PC-9 (cell line): ENCODE data around the gene MEX3C. TPM values are rescaled to one million over a fixed set of nuclear protein-coding genes. Genes with fewer than 3 reads are reported as not detected.

Source experiments
- BruUV-seq: library from RNA; stranded (reverse); fragments of 400-500 nt; replicated peaks from 2 replicates; lab custom pipeline; 2021; lab: Mats Ljungman, UMichigan
- CTCF ChIA-PET: fragments of 300-600 bp; sonication (Branson Sonifier 250); formaldehyde crosslinking; loops from one replicate; lab custom pipeline; 2022; ENCODE audit warnings: antibody characterized with exemption; lab: Charles Lee
- POLR2A ChIA-PET: fragments of 300-600 bp; sonication (Branson Sonifier 250); formaldehyde crosslinking; loops from one replicate; lab custom pipeline; 2022; ENCODE audit warnings: antibody characterized with exemption; ENCODE audit not compliant: unreplicated experiment; lab: Charles Lee
- DNase-seq, 2 experiments: peaks; one replicate each; pipeline versions ENCODE4 v3.0.0 to v3.0.0-alpha.2; 2015 to 2022; ENCODE audit warnings: mixed read lengths in 1 of 2
- H2AFZ ChIP-seq: fragments of 200-600 bp; sonication (generic); 2 replicates; pipeline ENCODE4 v1.8.1; 2017; ENCODE audit warnings: antibody characterized with exemption
- H3F3A ChIP-seq: fragments of 200-600 bp; sonication (generic); 2 replicates; pipeline ENCODE4 v1.8.1; 2017; ENCODE audit warnings: antibody characterized with exemption, mild to moderate bottlenecking, low read depth; ENCODE audit not compliant: insufficient read depth
- H3K27ac ChIP-seq: fragments of 200-600 bp; sonication (generic); 2 replicates; pipeline ENCODE4 v1.6.1; 2016; ENCODE audit warnings: mixed run types
- H3K27me3 ChIP-seq: fragments of 200-600 bp; sonication (generic); 2 replicates; pipeline ENCODE4 v1.6.1; 2016; ENCODE audit warnings: low read depth, mixed run types; ENCODE audit not compliant: insufficient read depth
- H3K36me3 ChIP-seq: fragments of 200-600 bp; sonication (generic); 2 replicates; pipeline ENCODE4 v1.6.1; 2016; ENCODE audit warnings: low read depth, mixed run types
- H3K4me1 ChIP-seq: fragments of 200-600 bp; sonication (generic); replicated peaks from 2 replicates; pipeline ENCODE4 v1.6.1; 2016; ENCODE audit warnings: mixed run types; ENCODE audit not compliant: insufficient read depth
- H3K4me2 ChIP-seq: fragments of 200-600 bp; sonication (generic); 2 replicates; pipeline ENCODE4 v1.6.1; 2017; ENCODE audit warnings: mixed run types
- H3K4me3 ChIP-seq: fragments of 200-600 bp; sonication (generic); 2 replicates; pipeline ENCODE4 v1.6.1; 2016; ENCODE audit warnings: mixed run types
- H3K79me2 ChIP-seq: fragments of 200-600 bp; sonication (generic); 2 replicates; pipeline ENCODE4 v1.6.1; 2017; ENCODE audit warnings: low read depth, mixed run types
- H3K9me2 ChIP-seq: fragments of 200-600 bp; sonication (generic); 2 replicates; pipeline ENCODE4 v1.8.1; 2017; ENCODE audit warnings: mild to moderate bottlenecking; ENCODE audit not compliant: insufficient read depth
- H3K9me3 ChIP-seq: fragments of 200-600 bp; sonication (generic); 2 replicates; pipeline ENCODE4 v1.8.1; 2016; ENCODE audit warnings: low read depth; ENCODE audit not compliant: insufficient read depth
- H4K20me1 ChIP-seq: fragments of 200-600 bp; sonication (generic); 2 replicates; pipeline ENCODE4 v1.8.1; 2017; ENCODE audit not compliant: insufficient read depth
- CTCF ChIP-seq: fragments of 200-600 bp; sonication (generic); conservative IDR thresholded peaks from 2 replicates; pipeline ENCODE4 v1.6.1; 2017; ENCODE audit warnings: mixed run types, antibody characterized with exemption, mild to moderate bottlenecking, moderate library complexity
- EZH2 ChIP-seq: fragments of 200-600 bp; sonication (generic); IDR thresholded peaks from 2 replicates; pipeline ENCODE4 v1.8.0; 2017; ENCODE audit warnings: antibody characterized with exemption, low read depth
- intact Hi-C: fragments of 100-400 bp; cut with micrococcal nuclease; formaldehyde crosslinking; loops from one replicate; pipeline ENCODE4 v1.10.0; 2022; ENCODE audit not compliant: unreplicated experiment
- total RNA-seq: library from RNA; stranded (reverse); gene quantifications from 2 replicates; pipeline ENCODE4 v1.2.3, GENCODE V29; 2021

The MEX3C gene
- total RNA-seq, 1 experiment from 2014 or later = 26.2 TPM

- Histone ChIP-seq H3K4me2 (peak overlapping the region; percentile 95), H3K9me3 (no peaks in the 10 kb centered on the region), H2AFZ (peak overlapping the region; percentile 74), H3K36me3 (0 out of 2 replicates have a peak, but pooled peaks cover 3% of the 10 kb centered on the region), H3K4me1 (peaks cover 19% of the 10 kb centered on the region), H3K4me3 (peak overlapping the region; percentile 92), H4K20me1 (peaks cover 20% of the 10 kb centered on the region), H3K9me2 (no peaks in the 10 kb centered on the region), H3K27ac (peak overlapping the region; percentile 66), H3K27me3 (no peaks in the 10 kb centered on the region), H3K79me2 (peaks cover 47% of the 10 kb centered on the region), H3F3A (peaks cover 20% of the 10 kb centered on the region; the same call in 1 of the 2 replicates)
- DNase-seq = peak in 1 of 2 experiments; percentile 17
- BruUV-seq = no TSS peak
- ChIA-PET CTCF (no interaction called here), POLR2A (interaction anchor here (0.5 to 0.7 kb wide), 5 partner anchors 38 to 959 kb away, joined by 3 to 7 read pairs (median 5); partner anchors contain the start of gene SMAD4)
- intact Hi-C loops = loop anchor here (5.0 kb wide), 2 partner anchors 40 to 60 kb away; no protein-coding TSS in a partner anchor
- TF ChIP-seq EZH2 (no peak), CTCF (no peak)
Observed at GRCh38 chr18:51196811-51197660, 445 bp downstream of the MEX3C start.

DNA sequence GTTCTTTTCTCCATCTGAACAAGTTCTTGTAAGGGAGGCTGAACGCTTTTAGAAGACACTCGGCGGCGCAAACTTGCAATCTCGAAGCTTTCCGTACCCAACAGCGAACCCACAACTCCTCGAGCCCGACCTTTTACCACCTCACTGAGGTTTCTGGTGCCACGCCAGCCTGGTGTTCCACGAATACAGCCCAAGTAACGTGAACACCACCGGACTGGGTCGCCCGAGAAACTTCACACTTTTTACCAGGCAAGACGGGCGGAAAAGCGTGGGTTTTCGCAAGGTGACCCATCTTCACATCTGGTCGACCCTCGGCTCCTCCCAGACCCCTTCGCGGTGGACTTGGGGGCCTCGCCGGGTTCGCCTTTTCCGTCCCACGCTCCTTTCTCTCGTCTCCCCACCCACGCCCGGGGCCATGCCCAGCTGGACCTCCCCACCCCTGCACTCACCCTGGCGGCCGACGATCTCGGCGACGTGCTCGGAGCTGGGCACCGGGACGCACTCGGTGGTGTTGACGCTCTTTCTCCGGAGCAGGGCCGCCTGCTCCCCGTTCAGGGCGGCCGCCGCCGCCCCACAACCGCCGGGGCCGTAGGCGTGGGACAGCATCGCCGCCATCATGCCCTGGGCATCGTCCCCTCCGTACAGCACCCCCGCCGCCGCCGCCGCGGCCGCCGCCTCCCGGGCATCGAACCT is 1.2 kb downstream of the MEX3C start:
- peak overlapping the region; percentile 92 for H3K4me3 ChIP-seq
- no peaks in the 10 kb centered on the region for H3K9me3 ChIP-seq
- H3K9me2 ChIP-seq = no peaks in the 10 kb centered on the region
- peaks cover 20% of the 10 kb centered on the region for H4K20me1 ChIP-seq
- peaks cover 20% of the 10 kb centered on the region; the same call in 1 of the 2 replicates for H3F3A ChIP-seq
- peak in 1 of 2 experiments; percentile 8 for DNase-seq
- no peaks in the 10 kb centered on the region for H3K27me3 ChIP-seq
- peaks cover 19% of the 10 kb centered on the region for H3K4me1 ChIP-seq
- H3K36me3 ChIP-seq = 0 out of 2 replicates have a peak, but pooled peaks cover 3% of the 10 kb centered on the region
- H3K27ac ChIP-seq = peak overlapping the region; percentile 66
- ChIA-PET POLR2A (no interaction called here), CTCF (no interaction called here)
- TF ChIP-seq CTCF = no peak
- TF ChIP-seq EZH2 = no peak
- peaks cover 55% of the 10 kb centered on the region for H3K79me2 ChIP-seq
- H2AFZ ChIP-seq = peak overlapping the region; percentile 74
- peak overlapping the region; percentile 95 for H3K4me2 ChIP-seq
- BruUV-seq = no TSS peak
- intact Hi-C loops = loop anchor here (5.0 kb wide), 2 partner anchors 41 to 59 kb away; no protein-coding TSS in a partner anchor

GRCh38 chr18:51195451-51196117 is 1.9 kb downstream of the MEX3C start:
- TF ChIP-seq EZH2 = no peak
- TF ChIP-seq CTCF = no peak
- Histone ChIP-seq H3K9me3 (no peaks in the 10 kb centered on the region), H3K4me3 (peak overlapping the region; percentile 92), H3K36me3 (0 out of 2 replicates have a peak, but pooled peaks cover 3% of the 10 kb centered on the region), H3K4me2 (peak overlapping the region; percentile 95), H4K20me1 (peaks cover 21% of the 10 kb centered on the region), H3K79me2 (peaks cover 62% of the 10 kb centered on the region), H3F3A (peaks cover 20% of the 10 kb centered on the region; the same call in 1 of the 2 replicates), H3K27me3 (no peaks in the 10 kb centered on the region), H3K4me1 (peaks cover 19% of the 10 kb centered on the region), H3K9me2 (no peaks in the 10 kb centered on the region), H3K27ac (peak overlapping the region; percentile 66), H2AFZ (peak overlapping the region; percentile 74; the same call in 1 of the 2 replicates)
- intact Hi-C loops = loop anchor here (5.0 kb wide), 2 partner anchors 42 to 58 kb away; no protein-coding TSS in a partner anchor
- ChIA-PET CTCF (no interaction called here), POLR2A (interaction anchor here (0.6 kb wide), 1 partner anchor 418 kb away, joined by 3 read pairs; no protein-coding TSS in a partner anchor)
- peak; percentile 6 to 58 for DNase-seq
- TSS peak; percentile 32 for BruUV-seq
